Liver (tissue), 3 donors: Measurements from ENCODE around the gene MT1E.

ENCODE experiments used
- GABPA ChIP-seq, 2 donors: IDR thresholded peaks in 1 of 2; conservative IDR thresholded peaks in 1 of 2; 2 replicates each; pipeline ENCODE4 v1.6.1; 2016; ENCODE audit warnings: antibody characterized with exemption in 2 of 2, mild to moderate bottlenecking in 1 of 2, moderate library complexity in 1 of 2
- JUND ChIP-seq, 2 donors: IDR thresholded peaks; 2 replicates each; pipeline ENCODE4 v1.6.1; 2016; ENCODE audit warnings: antibody characterized with exemption in 2 of 2
- RAD21 ChIP-seq, 2 donors: IDR thresholded peaks; 2 replicates each; pipeline ENCODE4 v1.6.1; 2016; ENCODE audit warnings: antibody characterized with exemption in 2 of 2, mild to moderate bottlenecking in 2 of 2
- YY1 ChIP-seq: IDR thresholded peaks from 2 replicates; pipeline ENCODE4 v1.6.1; 2016; ENCODE audit warnings: antibody characterized with exemption, mild to moderate bottlenecking
- TF ChIP-seq, protein P1 (sequence below): fragments of 150-350 bp; IDR thresholded peaks from 2 replicates; pipeline ENCODE4 v1.5.1; 2017; ENCODE audit warnings: improper control_type of control experiment, low read depth, low read length; ENCODE audit not compliant: missing input control
- TF ChIP-seq, protein P2 (sequence below): IDR thresholded peaks from 2 replicates; pipeline ENCODE4 v1.6.1; 2016; ENCODE audit warnings: antibody characterized with exemption
- TF ChIP-seq, protein P3 (sequence below): IDR thresholded peaks from 2 replicates; pipeline ENCODE4 v1.6.1; 2016; ENCODE audit warnings: antibody characterized with exemption, mild to moderate bottlenecking
- TF ChIP-seq, protein P4 (sequence below): IDR thresholded peaks from 2 replicates; pipeline ENCODE4 v1.6.1; 2016; ENCODE audit warnings: antibody characterized with exemption
- donor health status: healthy.
- donor health status: healthy.

DNA sequence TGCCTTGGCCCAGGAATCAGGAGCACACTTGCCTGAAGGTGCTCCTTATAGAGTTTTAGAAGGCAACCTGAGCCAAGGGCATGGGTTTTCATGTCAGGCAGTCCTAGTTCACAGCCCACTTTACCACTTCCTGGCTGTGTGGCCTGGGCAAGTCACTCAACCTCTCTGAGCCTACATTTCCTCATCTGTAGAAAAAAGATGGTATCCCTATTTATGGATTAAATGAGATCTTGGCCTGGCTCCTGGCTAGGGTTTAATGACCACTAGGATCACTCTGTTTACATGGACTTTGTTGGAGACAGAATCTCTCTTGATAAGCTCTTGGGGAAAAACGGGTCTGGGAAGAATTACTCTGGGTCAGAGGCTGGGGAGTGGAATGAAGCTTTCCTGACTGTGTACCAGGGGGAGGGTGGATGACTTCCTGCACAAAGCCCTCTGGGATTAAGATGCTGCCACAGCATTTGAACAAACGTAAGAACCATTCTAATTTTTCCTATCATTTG lies 14.9 kb upstream of the MT1E start:
- TF ChIP-seq, protein P1, sequence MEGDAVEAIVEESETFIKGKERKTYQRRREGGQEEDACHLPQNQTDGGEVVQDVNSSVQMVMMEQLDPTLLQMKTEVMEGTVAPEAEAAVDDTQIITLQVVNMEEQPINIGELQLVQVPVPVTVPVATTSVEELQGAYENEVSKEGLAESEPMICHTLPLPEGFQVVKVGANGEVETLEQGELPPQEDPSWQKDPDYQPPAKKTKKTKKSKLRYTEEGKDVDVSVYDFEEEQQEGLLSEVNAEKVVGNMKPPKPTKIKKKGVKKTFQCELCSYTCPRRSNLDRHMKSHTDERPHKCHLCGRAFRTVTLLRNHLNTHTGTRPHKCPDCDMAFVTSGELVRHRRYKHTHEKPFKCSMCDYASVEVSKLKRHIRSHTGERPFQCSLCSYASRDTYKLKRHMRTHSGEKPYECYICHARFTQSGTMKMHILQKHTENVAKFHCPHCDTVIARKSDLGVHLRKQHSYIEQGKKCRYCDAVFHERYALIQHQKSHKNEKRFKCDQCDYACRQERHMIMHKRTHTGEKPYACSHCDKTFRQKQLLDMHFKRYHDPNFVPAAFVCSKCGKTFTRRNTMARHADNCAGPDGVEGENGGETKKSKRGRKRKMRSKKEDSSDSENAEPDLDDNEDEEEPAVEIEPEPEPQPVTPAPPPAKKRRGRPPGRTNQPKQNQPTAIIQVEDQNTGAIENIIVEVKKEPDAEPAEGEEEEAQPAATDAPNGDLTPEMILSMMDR, result no peak
- TF ChIP-seq, protein P2, sequence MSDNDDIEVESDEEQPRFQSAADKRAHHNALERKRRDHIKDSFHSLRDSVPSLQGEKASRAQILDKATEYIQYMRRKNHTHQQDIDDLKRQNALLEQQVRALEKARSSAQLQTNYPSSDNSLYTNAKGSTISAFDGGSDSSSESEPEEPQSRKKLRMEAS, result peak; percentile 38
- TF ChIP-seq, protein P3, sequence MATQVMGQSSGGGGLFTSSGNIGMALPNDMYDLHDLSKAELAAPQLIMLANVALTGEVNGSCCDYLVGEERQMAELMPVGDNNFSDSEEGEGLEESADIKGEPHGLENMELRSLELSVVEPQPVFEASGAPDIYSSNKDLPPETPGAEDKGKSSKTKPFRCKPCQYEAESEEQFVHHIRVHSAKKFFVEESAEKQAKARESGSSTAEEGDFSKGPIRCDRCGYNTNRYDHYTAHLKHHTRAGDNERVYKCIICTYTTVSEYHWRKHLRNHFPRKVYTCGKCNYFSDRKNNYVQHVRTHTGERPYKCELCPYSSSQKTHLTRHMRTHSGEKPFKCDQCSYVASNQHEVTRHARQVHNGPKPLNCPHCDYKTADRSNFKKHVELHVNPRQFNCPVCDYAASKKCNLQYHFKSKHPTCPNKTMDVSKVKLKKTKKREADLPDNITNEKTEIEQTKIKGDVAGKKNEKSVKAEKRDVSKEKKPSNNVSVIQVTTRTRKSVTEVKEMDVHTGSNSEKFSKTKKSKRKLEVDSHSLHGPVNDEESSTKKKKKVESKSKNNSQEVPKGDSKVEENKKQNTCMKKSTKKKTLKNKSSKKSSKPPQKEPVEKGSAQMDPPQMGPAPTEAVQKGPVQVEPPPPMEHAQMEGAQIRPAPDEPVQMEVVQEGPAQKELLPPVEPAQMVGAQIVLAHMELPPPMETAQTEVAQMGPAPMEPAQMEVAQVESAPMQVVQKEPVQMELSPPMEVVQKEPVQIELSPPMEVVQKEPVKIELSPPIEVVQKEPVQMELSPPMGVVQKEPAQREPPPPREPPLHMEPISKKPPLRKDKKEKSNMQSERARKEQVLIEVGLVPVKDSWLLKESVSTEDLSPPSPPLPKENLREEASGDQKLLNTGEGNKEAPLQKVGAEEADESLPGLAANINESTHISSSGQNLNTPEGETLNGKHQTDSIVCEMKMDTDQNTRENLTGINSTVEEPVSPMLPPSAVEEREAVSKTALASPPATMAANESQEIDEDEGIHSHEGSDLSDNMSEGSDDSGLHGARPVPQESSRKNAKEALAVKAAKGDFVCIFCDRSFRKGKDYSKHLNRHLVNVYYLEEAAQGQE, result peak; percentile 52
- TF ChIP-seq YY1 (no peak), GABPA (IDR thresholded peaks at IDR 0.05 in 1 of 2, conservative IDR thresholded peaks at IDR 0.05 in 1 of 2) (peak; percentile 32 to 39), JUND (IDR thresholded peaks at IDR 0.05) (peak in 1 of 2 donors; percentile 38), RAD21 (IDR thresholded peaks at IDR 0.05) (peak; percentile 23 to 27)
- TF ChIP-seq, protein P4, sequence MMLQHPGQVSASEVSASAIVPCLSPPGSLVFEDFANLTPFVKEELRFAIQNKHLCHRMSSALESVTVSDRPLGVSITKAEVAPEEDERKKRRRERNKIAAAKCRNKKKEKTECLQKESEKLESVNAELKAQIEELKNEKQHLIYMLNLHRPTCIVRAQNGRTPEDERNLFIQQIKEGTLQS, result peak; percentile 56
